H1 (cell line): ENCODE results near the gene NFKBIZ. TPM values are rescaled to one million over a fixed set of nuclear protein-coding genes. Genes with fewer than 3 reads are reported as not detected.

Experiments
- CTCF ChIA-PET: fragments of 300-600 bp; sonication (Branson Sonifier 250); formaldehyde crosslinking; loops from one replicate; lab custom pipeline; 2021; ENCODE audit not compliant: partially characterized antibody; lab: Charles Lee
- POLR2A ChIA-PET: fragments of 300-600 bp; sonication (Branson Sonifier 250); formaldehyde crosslinking; loops from one replicate; lab custom pipeline; 2021; ENCODE audit warnings: inconsistent platforms; ENCODE audit not compliant: partially characterized antibody; lab: Charles Lee
- DNase-seq, 2 experiments: peaks; one replicate each; pipeline versions ENCODE4 v3.0.0 to v3.0.0-alpha.2; 2010 to 2022; ENCODE audit warnings: low spot score in 2 of 2, low read depth in 1 of 2, mixed read lengths in 1 of 2
- FAIRE-seq: peaks from 2 replicates; lab custom pipeline; 2011; peaks lifted over from hg19 to GRCh38; lab: Jason Lieb, UNC
- H2AFZ ChIP-seq: 2 replicates; pipeline ENCODE4 v1.8.1; 2012; ENCODE audit warnings: low read length, inconsistent platforms
- H2AK5ac ChIP-seq: 2 replicates; pipeline ENCODE4 v1.6.1; 2013; ENCODE audit warnings: low read depth, low read length
- H2BK120ac ChIP-seq: replicated peaks from 2 replicates; pipeline ENCODE3; 2013; ENCODE audit warnings: low read depth, low read length, inconsistent platforms
- H2BK12ac ChIP-seq: 2 replicates; pipeline ENCODE4 v1.6.1; 2013; ENCODE audit warnings: low read depth, low read length
- H2BK15ac ChIP-seq: 2 replicates; pipeline ENCODE4 v1.6.1; 2013; ENCODE audit warnings: low read length
- H2BK20ac ChIP-seq: 2 replicates; pipeline ENCODE4 v1.6.1; 2013; ENCODE audit warnings: low read length
- H2BK5ac ChIP-seq: 2 replicates; pipeline ENCODE4 v1.6.1; 2013; ENCODE audit warnings: low read depth, low read length
- H3K14ac ChIP-seq: 2 replicates; pipeline ENCODE4 v1.6.1; 2013; ENCODE audit warnings: inconsistent platforms; ENCODE audit not compliant: insufficient read length
- H3K18ac ChIP-seq: 2 replicates; pipeline ENCODE4 v1.6.1; 2013; ENCODE audit warnings: low read length; ENCODE audit errors: extremely low read depth
- H3K23ac ChIP-seq: 2 replicates; pipeline ENCODE4 v1.6.1; 2013; ENCODE audit warnings: inconsistent platforms; ENCODE audit not compliant: insufficient read length
- H3K23me2 ChIP-seq: 2 replicates; pipeline ENCODE4 v1.6.1; 2013; ENCODE audit warnings: low read depth, low read length
- H3K27ac ChIP-seq: 2 replicates; pipeline ENCODE4 v1.6.1; 2011; ENCODE audit warnings: low read depth, low read length, inconsistent platforms
- H3K27me3 ChIP-seq, 4 experiments: replicated peaks in 1 of 4; 1 replicate in 1 of 4; 2 replicates in 3 of 4; pipeline versions ENCODE4 v1.6.1 to v1.8.1; 2011 to 2013; ENCODE audit warnings: low read length in 3 of 4, mild to moderate bottlenecking in 3 of 4, inconsistent platforms in 2 of 4, mixed read lengths in 2 of 4, moderate library complexity in 1 of 4; ENCODE audit not compliant: control insufficient read depth in 3 of 4, insufficient read depth in 3 of 4; ENCODE audit errors: extremely low read depth in 1 of 4
- H3K36me3 ChIP-seq, 4 experiments: 2 replicates each; pipeline versions ENCODE4 v1.6.1 to v1.8.1; 2011 to 2013; ENCODE audit warnings: mild to moderate bottlenecking in 4 of 4, low read length in 3 of 4, moderate library complexity in 2 of 4, control low read depth in 1 of 4, inconsistent platforms in 1 of 4; ENCODE audit not compliant: insufficient read depth in 4 of 4, control insufficient read depth in 2 of 4
- H3K4ac ChIP-seq: replicated peaks from 2 replicates; pipeline ENCODE3; 2013; ENCODE audit warnings: low read length, low read depth, mixed read lengths, inconsistent platforms; ENCODE audit not compliant: insufficient read length
- H3K4me1 ChIP-seq, 4 experiments: replicated peaks in 1 of 4; 1 replicate in 1 of 4; 2 replicates in 3 of 4; pipeline versions ENCODE4 v1.6.1 to v1.8.1; 2011 to 2013; ENCODE audit warnings: low read length in 3 of 4, inconsistent platforms in 2 of 4, mixed read lengths in 1 of 4; ENCODE audit not compliant: insufficient read depth in 4 of 4, control insufficient read depth in 3 of 4
- H3K4me2 ChIP-seq, 2 experiments: 2 replicates each; pipeline versions ENCODE4 v1.6.1 to v1.8.1; 2011 to 2013; ENCODE audit warnings: low read depth in 2 of 2, low read length in 2 of 2, control low read depth in 1 of 2, inconsistent platforms in 1 of 2, mild to moderate bottlenecking in 1 of 2; ENCODE audit not compliant: insufficient read depth in 1 of 2
- H3K4me3 ChIP-seq, 4 experiments: fragments of 200-600, 300-600 bp in 1 of 4; sonication (generic), shearing (Covaris generic), sonication (Bioruptor Twin) in 1 of 4; 2 replicates each; pipeline versions ENCODE4 v1.5.1 to v1.8.1; 2011 to 2016; ENCODE audit warnings: low read length in 4 of 4, low read depth in 3 of 4, control low read depth in 2 of 4, inconsistent platforms in 2 of 4, mild to moderate bottlenecking in 2 of 4, mixed read lengths in 1 of 4, moderate library complexity in 1 of 4; ENCODE audit not compliant: insufficient read depth in 2 of 4; ENCODE audit errors: extremely low read depth in 1 of 4
- H3K56ac ChIP-seq: replicated peaks from 2 replicates; pipeline ENCODE3; 2013; ENCODE audit warnings: low read depth, mild to moderate bottlenecking, mixed read lengths, low read length, inconsistent platforms; ENCODE audit not compliant: insufficient read length
- H3K79me1 ChIP-seq: 2 replicates; pipeline ENCODE4 v1.6.1; 2013; ENCODE audit warnings: low read depth, low read length, control low read depth
- H3K79me2 ChIP-seq, 2 experiments: 2 replicates each; pipeline versions ENCODE4 v1.6.1 to v1.8.1; 2012 to 2013; ENCODE audit warnings: low read length in 2 of 2, mild to moderate bottlenecking in 2 of 2, inconsistent platforms in 1 of 2; ENCODE audit not compliant: insufficient read depth in 2 of 2, control insufficient read depth in 1 of 2
- H3K9ac ChIP-seq, 4 experiments: replicated peaks in 1 of 4; 1 replicate in 1 of 4; 2 replicates in 3 of 4; pipeline versions ENCODE4 v1.6.1 to v1.8.1; 2011 to 2013; ENCODE audit warnings: low read depth in 3 of 4, low read length in 3 of 4, control low read depth in 2 of 4, mild to moderate bottlenecking in 2 of 4, moderate library complexity in 2 of 4, inconsistent platforms in 1 of 4; ENCODE audit errors: extremely low read depth in 1 of 4
- H3K9me3 ChIP-seq, 2 experiments: 2 replicates each; pipeline versions ENCODE4 v1.6.1 to v1.8.1; 2012 to 2013; ENCODE audit warnings: mild to moderate bottlenecking in 2 of 2, moderate library complexity in 2 of 2, control low read depth in 1 of 2, inconsistent platforms in 1 of 2, low read depth in 1 of 2, low read length in 1 of 2, mixed read lengths in 1 of 2; ENCODE audit not compliant: insufficient read depth in 2 of 2
- H4K20me1 ChIP-seq, 2 experiments: replicated peaks in 1 of 2; 2 replicates each; pipeline versions ENCODE3 to v1.8.1; 2011 to 2013; ENCODE audit warnings: inconsistent platforms in 2 of 2, low read length in 2 of 2, mild to moderate bottlenecking in 1 of 2; ENCODE audit not compliant: insufficient read depth in 2 of 2, control insufficient read depth in 1 of 2
- H4K5ac ChIP-seq: 2 replicates; pipeline ENCODE4 v1.6.1; 2013; ENCODE audit warnings: low read length, low read depth, mixed read lengths, inconsistent platforms; ENCODE audit not compliant: insufficient read length
- H4K8ac ChIP-seq: 2 replicates; pipeline ENCODE4 v1.8.0; 2013; ENCODE audit warnings: mild to moderate bottlenecking, moderate library complexity, low read length, inconsistent platforms; ENCODE audit not compliant: insufficient read depth; ENCODE audit errors: extremely low read depth
- H4K91ac ChIP-seq: replicated peaks from 2 replicates; pipeline ENCODE3; 2013; ENCODE audit warnings: low read length, mixed read lengths, inconsistent platforms; ENCODE audit not compliant: insufficient read length
- ASH2L ChIP-seq: fragments of 200-600, 300-600 bp; sonication (generic); IDR thresholded peaks from one replicate; pipeline ENCODE4 v1.7.1; 2017; ENCODE audit warnings: low read length
- BACH1 ChIP-seq: IDR thresholded peaks from 2 replicates; pipeline ENCODE4 v1.6.1; 2012; ENCODE audit warnings: low read length, improper control_type of control experiment
- BRCA1 ChIP-seq: IDR thresholded peaks from 2 replicates; pipeline ENCODE4 v1.6.1; 2012; ENCODE audit warnings: low read depth, low read length, improper control_type of control experiment
- CBX8 ChIP-seq: fragments of 300-800, 300-1000 bp; sonication (generic); IDR thresholded peaks from 2 replicates; pipeline ENCODE4 v1.7.1; 2016; ENCODE audit warnings: low read depth, low read length, borderline replicate concordance
- CHD1 ChIP-seq: IDR thresholded peaks from 2 replicates; pipeline ENCODE4 v1.6.1; 2012; ENCODE audit warnings: low read depth, low read length, improper control_type of control experiment
- EGR1 ChIP-seq: IDR thresholded peaks from 2 replicates; pipeline ENCODE4 v1.6.1; 2011; ENCODE audit warnings: low read depth, low read length, borderline replicate concordance
- GTF2F1 ChIP-seq: IDR thresholded peaks from 2 replicates; pipeline ENCODE4 v1.6.1; 2012; ENCODE audit warnings: low read depth, low read length, improper control_type of control experiment, borderline replicate concordance
- NRF1 ChIP-seq: IDR thresholded peaks from 2 replicates; pipeline ENCODE4 v1.6.1; 2011; ENCODE audit warnings: mild to moderate bottlenecking, low read depth, low read length, improper control_type of control experiment
- POLR2A ChIP-seq, 2 experiments: IDR thresholded peaks; 1 replicate in 1 of 2; 2 replicates in 1 of 2; pipeline ENCODE4 v1.6.1; 2011; ENCODE audit warnings: low read depth in 2 of 2, low read length in 2 of 2, mild to moderate bottlenecking in 2 of 2; ENCODE audit errors: control extremely low read depth in 1 of 2
- RAD21 ChIP-seq, 2 experiments: IDR thresholded peaks in 1 of 2; conservative IDR thresholded peaks in 1 of 2; 2 replicates each; pipeline ENCODE4 v1.6.1; 2011; ENCODE audit warnings: low read depth in 2 of 2, low read length in 2 of 2, improper control_type of control experiment in 1 of 2, inconsistent platforms in 1 of 2, mild to moderate bottlenecking in 1 of 2, moderate library complexity in 1 of 2
- RBBP5 ChIP-seq: IDR thresholded peaks from 2 replicates; pipeline ENCODE4 v1.7.1; 2012; ENCODE audit warnings: low read depth, mild to moderate bottlenecking, inconsistent platforms, low read length, moderate library complexity, borderline replicate concordance
- RFX5 ChIP-seq: IDR thresholded peaks from 2 replicates; pipeline ENCODE4 v1.6.1; 2011; ENCODE audit warnings: low read depth, low read length, improper control_type of control experiment, borderline replicate concordance
- SIX5 ChIP-seq: IDR thresholded peaks from 2 replicates; pipeline ENCODE4 v1.6.1; 2011; ENCODE audit warnings: mild to moderate bottlenecking, low read depth, low read length
- TCF12 ChIP-seq: IDR thresholded peaks from 2 replicates; pipeline ENCODE4 v1.6.1; 2011; ENCODE audit warnings: low read depth, mild to moderate bottlenecking, low read length
- WGBS, 2 experiments: shearing (Covaris generic) in 1 of 2; methylation state at CpG; one replicate each; pipeline versions ENCODE4 v1.1.6 to v1.1.7; 2013 to 2015; ENCODE audit warnings: low lambda C conversion rate in 2 of 2, mixed read lengths in 2 of 2, inconsistent platforms in 1 of 2, low coverage in 1 of 2, missing lambda C conversion rate in 1 of 2; ENCODE audit not compliant: insufficient replicate concordance in 2 of 2, insufficient coverage in 1 of 2, insufficient read length in 1 of 2; ENCODE audit errors: extremely low coverage in 1 of 2, missing lambda C conversion rate in 1 of 2; 5-methylcytosine and 5-hydroxymethylcytosine counted together
- polyA plus RNA-seq, 7 experiments: library from polyadenylated mRNA; depleted of rRNA in 3 of 7; stranded (reverse) in 5 of 7; unstranded in 2 of 7; fragments of >200 nt in 5 of 7; fragments of 200-250 nt in 2 of 7; gene quantifications; 1 replicate in 5 of 7; 2 replicates in 1 of 7; 4 replicates in 1 of 7; pipeline versions ENCODE4 v1.2.1 to v1.2.3, GENCODE V29; 2011 to 2013; ENCODE audit warnings: missing spikeins in 2 of 7, mixed read lengths in 2 of 7
- total RNA-seq: library from RNA; stranded (reverse); fragmentation: NEBNext Ultra II Directional; extraction: Animal tissue kit (Norgen Biotek cat#: 25700); gene quantifications from 2 replicates; pipeline ENCODE4 v1.2.1, GENCODE V29; 2021

NFKBIZ gene
- total and polyA plus RNA-seq, 2 of the 8 experiments (the other 6 are each of a cell fraction or from before 2014, with no cell fraction given) = 7.2 to 24.5 TPM

- Histone ChIP-seq H3K4ac (no peak overlapping the region), H3K79me1 (no peaks in the 10 kb centered on the region; the same call in 1 of the 2 replicates), H4K5ac (no peak overlapping the region), H3K56ac (no peak overlapping the region), H2BK12ac (no peak overlapping the region), H3K27me3 (no peaks in the 10 kb centered on the region), H3K9me3 (no peaks in the 10 kb centered on the region), H3K14ac (no peak overlapping the region), H2BK120ac (no peak overlapping the region), H4K91ac (no peak overlapping the region), H3K27ac (no peak overlapping the region), H2AK5ac (no peak overlapping the region), H3K9ac (no peak overlapping the region), H3K23ac (no peak overlapping the region), H3K18ac (no peak overlapping the region), H2AFZ (no peak overlapping the region), H4K20me1 (no peaks in the 10 kb centered on the region), H3K4me1 (no peaks in the 10 kb centered on the region), H3K79me2 (no peaks in the 10 kb centered on the region), H3K4me3 (no peak overlapping the region), H3K23me2 (no peaks in the 10 kb centered on the region), H2BK15ac (no peak overlapping the region), H2BK5ac (no peak overlapping the region), H3K4me2 (no peak overlapping the region), H2BK20ac (no peak overlapping the region), H3K36me3 (peaks cover 0 to 5% (median 0%) of the 10 kb centered on the region in 4 experiments; a peak in 1 of 8 replicates), H4K8ac (no peak overlapping the region)
- no peak for FAIRE-seq
- TF ChIP-seq TCF12 (no peak), CBX8 (no peak), NRF1 (no peak), RAD21 (IDR thresholded peaks at IDR 0.05 in 1 of 2, conservative IDR thresholded peaks at IDR 0.05 in 1 of 2; ENCODE audit: low read depth in 2 of 2, low read length in 2 of 2) (no peak), SIX5 (no peak), POLR2A (IDR thresholded peaks at IDR 0.05; ENCODE audit: control extremely low read depth in 1 of 2, low read depth in 2 of 2, low read length in 2 of 2) (no peak), ASH2L (no peak), GTF2F1 (no peak), CHD1 (no peak), RBBP5 (no peak), BACH1 (no peak), EGR1 (no peak), RFX5 (no peak), BRCA1 (no peak)
- 88% methylated on average over 3 of the region's 3 CpGs; no CpG with 5 or more reads in 1 of the 2 experiments for WGBS, 2 experiments
- ChIA-PET POLR2A (interaction anchor here (2.6 kb wide), 1 partner anchor 35 kb away, joined by 14 read pairs; the partner anchor contains the start of gene NFKBIZ), CTCF (interaction anchor here (0.6 to 8.8 kb wide), 17 partner anchors 9 to 426 kb away, joined by 3 to 174 read pairs (median 5); partner anchors contain the start of gene NFKBIZ)
- no peak for DNase-seq
Observed at GRCh38 chr3:101814835-101815234, 34.5 kb upstream of the NFKBIZ start.
